Measurements from ENCODE around the gene DLG3.
A peak's percentile ranks its signal among the peaks of the same experiment; 100 is the strongest.
"Not testable (repeated sequence)": the region's sequence is repeated elsewhere in the genome, so short reads cannot be mapped to it uniquely, and the experiment has no call there.

The DLG3 gene

DNA sequence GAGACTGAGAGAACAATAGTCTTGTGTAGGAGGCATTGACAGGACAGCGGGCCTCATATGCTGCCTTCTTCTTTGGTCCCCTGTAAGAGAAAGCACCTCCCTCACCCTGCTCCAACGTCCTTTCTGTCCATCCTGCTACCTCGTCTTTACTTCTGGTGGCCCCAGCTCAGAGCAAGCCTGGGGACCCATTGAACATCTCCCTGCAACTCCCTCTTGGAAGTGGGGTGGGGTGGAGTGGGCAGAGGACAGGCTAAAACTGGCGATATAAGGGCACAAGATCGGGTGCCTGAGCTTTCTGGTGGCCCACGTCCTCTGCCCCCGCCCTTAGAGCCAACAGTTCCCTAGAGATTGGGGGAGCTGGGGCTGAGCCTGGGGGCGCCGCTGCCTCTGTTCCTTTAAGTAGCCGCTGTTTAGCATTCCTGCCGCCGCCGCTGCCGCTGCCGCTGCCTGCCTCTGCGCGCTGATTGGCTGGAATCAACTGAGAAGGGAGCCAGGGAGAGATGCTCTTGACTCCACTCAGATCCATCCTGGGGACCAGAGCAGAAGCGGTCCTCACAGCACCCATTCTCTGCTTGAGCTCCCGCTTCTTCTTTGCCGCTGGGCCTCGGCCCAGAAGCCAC lies at the start of gene DLG3:
DLG3 (plus strand) TSS at position 510 of the 620 bp plus-strand sequence. CDS start 367 bp downstream, outside the sequence.
- peak; percentile 12 for DNase-seq

DNA sequence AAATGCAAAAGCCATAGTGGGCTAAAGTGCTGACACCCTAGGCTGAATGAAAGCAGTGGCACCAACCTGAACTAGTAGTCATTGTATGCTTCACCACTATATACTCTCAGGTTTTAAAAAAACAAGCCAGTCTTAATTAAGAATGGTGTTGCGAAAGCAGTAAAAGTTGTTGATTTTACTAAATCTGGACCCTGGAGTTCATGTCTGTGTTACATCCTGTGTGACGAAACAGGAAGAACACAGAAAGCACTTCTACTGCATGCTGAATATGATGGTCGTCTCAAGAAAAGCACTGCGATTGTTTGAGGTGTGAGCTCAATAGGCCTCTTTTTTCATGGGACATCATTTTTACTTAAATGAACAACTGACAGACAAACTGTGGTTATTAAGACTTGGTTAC lies 45.7 kb upstream of the DLG3 start:
- no peak for DNase-seq

DNA sequence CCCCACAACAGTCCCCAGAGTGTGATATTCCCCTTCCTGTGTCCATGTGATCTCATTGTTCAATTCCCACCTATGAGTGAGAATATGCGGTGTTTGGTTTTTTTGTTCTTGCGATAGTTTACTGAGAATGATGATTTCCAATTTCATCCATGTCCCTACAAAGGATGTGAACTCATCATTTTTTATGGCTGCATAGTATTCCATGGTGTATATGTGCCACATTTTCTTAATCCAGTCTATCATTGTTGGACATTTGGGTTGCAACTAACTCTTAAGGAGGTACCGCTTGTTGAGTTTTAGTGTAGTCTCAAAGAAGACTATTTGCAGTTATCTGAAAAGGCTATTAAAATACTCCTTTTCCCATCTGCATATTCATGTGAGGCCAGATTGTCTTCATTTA lies 44.5 kb upstream of the DLG3 start:
- DNase-seq = not testable (repeated sequence)

DNA sequence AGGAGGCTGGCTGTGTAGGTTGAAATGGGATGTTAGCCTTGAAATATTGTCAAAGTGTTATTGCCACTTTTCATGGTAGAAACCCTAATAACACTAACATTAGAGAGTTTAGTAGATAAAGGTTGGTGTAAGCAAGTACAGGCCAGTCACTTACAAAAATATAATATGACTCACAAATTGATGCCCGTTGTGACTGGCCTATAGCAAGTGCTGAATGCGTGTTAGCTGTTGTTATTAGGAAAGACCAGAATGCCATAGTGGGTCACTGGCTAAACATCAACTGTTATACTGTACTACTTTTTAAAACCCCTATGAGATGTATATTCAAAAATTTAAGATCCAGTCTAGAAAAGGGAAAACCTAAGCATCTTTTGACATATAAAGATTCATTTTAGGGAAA lies 41.9 kb upstream of the DLG3 start:
- DNase-seq = no peak

DNA sequence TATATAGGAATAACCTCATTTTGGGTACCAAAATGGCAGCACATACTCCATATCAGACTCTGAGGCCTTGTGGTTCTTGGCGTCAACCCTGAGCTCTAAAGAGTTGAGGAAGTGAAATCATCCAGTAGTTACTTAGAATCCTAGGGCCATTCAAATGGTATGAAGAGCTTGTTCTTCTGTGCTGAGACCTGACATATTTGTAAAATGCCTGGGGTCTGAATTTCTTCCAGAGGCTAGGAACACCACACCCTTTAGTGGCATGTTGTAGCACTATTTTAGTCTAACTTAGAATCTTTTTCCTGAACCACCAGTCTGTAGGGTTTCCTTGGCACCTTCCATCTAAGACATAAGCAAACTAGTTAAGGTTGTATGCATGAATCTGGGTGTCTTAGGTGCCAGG lies 39.6 kb upstream of the DLG3 start:
- no peak for DNase-seq

DNA sequence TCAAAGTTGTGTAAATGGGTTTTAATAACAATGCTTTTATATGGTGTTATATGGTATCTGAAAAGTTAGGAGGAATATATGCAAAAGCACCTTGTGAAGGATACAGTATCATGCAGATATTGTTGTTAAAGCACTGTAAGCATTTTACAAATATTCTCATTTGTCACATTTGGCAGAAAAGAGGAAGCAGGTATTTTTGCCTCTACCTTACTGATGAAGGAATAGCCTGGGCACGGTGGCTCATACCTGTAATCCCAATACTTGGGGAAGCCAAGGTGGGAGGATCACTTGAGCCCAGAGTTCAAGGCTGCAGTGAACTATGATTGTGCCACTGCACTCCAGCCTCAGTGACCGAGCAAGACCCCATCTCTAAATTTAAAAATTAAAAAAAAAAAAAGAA lies 33.7 kb upstream of the DLG3 start:
- no peak for DNase-seq

DNA sequence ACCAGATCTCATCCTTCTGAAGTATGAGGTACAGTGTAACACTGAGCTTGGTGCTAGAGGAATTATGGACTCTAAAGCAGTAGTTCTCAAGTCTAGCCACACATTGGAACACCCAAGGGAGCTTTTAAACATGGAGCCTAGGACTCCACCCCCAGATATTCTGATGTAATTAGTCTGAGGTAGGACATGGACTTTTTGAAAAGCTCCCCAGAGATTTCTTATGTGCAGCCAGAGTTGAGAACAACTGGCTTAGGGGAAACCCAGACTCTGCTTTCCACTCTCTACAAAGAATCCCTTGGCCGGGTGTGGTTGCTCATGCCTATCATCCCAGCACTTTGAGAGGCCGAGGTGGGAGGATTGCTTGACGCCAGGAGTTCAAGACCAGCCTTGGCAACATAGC lies 33.2 kb upstream of the DLG3 start:
- DNase-seq = no peak

DNA sequence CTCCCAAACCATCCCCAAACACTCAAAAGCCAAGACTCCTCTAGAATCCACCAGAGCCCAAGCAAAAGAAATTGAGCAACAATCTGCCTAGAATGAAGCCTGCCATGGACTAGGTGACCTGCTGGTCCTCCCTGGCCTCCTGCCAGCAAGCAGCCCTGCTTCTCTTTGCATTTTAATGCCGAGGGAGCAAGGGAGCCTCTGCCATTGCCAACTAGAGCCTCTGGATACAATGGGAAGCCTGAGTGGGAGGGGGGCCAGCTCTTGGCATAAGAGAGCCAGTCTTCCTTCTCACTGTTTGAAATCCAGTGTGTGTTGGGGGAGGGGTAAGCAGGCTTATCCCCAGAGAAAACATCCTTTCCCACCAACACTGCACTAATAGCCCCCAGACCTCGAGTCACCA lies 23.0 kb upstream of the DLG3 start:
- DNase-seq = no peak

DNA sequence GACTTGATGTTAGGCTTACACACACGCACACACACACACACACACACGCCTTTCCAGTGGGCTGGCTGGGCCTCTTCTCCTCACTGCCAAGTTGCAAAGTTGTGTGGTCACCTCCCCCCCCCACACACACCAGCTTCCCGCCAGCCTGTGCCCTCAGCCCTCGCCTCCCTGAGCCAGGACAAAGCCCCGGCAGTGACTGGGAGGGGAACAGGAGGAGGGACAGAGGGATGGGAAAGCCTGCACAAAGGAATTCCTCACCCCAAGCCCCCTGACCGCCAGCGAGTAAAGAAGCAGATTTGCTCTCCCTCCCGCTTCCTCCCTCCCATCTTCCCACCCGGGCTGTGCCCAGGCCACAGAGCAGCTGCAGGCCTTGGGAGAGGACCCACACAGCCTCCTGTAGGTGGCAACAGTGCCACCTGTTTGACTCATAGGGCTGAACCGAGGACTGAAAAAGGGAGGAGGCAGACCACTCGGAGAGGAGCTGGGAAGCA lies 21.7 kb upstream of the DLG3 start, which contains the start of gene GDPD2:
GDPD2 (plus strand) TSS at position 464 of the 491 bp plus-strand sequence. CDS start 1,671 bp downstream, outside the sequence.
- peak; percentile 59 for DNase-seq

DNA sequence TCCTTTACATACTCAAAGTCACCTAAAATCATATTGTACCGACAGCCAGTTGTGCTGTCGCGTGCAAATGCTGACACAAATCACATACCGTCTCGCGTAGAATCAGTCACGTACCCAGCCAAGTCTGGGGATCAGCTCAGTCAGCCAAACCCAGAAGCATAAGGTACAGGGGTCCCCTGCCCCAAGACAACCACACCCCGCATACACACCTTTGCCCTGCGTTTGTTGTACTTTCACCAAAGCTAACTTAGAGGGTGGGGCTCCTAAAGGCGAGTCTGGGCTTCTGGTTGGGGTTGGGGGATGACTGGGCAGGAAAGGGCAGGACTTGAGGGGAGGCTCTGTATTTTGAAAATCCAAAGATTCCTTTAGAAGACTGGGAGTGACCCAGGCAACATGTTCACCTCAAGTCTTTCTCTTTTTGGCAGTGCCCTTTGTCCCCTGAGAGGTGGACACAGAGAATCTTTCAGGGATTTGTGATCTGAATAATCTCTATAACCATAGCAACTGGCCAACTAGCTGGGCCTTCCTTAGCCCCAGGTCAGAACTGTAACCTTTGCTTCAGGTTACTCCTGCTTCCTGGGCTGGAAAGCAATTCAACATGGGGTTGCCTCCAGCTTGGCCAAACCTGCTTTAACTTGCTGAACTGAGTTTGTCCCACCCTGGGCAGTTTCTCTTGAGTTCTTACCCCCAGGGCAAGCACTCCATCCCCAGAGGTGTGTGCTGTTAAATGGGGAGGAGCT lies 20.5 kb upstream of the DLG3 start:
- DNase-seq = no peak

DNA sequence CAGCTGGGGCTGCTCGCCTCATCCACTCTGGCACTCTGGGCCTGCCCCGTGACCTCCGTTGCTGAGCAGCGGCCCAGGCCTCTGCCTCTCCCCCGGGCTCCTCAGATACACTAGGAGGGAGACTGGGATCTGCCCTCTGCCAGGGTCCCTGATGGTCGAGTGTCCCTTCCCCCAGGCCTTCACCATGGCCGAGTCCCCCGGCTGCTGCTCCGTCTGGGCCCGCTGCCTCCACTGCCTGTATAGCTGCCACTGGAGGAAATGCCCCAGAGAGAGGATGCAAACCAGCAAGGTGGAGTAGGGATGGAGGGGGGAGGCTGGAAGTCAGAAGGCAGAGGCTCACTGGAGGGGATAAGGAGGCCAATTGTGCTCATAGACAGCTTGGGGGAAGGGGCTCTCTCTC lies 19.8 kb upstream of the DLG3 start:
- no peak for DNase-seq

DNA sequence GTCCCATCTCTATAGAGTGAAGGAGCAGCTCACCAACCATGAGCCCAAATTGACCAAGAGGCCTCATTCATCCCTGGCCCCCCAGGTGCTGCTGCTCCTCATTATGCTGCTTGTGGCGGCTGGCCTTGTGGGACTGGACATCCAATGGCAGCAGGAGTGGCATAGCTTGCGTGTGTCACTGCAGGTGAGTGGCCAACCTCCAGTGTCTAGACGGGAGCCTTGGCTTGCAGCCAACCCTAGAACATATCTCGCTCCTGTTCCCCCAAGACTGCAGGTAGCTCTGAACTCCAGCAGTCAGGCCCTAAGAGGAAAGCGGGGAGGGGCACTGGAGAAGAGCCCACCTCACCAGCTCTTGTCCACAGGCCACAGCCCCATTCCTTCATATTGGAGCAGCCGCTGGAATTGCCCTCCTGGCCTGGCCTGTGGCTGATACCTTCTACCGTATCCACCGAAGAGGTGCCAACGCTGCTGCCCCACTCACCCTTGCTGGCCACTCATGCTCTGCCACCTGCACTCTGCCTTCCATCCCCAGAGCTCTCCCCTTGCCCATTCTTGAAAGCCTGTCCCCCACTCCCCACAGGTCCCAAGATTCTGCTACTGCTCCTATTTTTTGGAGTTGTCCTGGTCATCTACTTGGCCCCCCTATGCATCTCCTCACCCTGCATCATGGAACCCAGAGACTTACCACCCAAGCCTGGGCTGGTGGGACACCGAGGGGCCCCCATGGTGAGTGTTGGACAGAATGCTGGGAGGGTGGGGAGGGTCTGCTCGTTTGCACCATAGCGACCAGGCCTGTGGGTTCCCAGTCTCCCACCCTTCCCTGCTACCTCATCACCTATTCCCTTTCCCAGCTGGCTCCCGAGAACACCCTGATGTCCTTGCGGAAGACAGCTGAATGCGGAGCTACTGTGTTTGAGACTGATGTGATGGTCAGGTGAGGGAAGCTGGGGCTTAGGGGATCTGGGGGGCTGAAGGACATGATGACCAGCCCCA lies 18.1 kb upstream of the DLG3 start:
- no peak for DNase-seq

DNA sequence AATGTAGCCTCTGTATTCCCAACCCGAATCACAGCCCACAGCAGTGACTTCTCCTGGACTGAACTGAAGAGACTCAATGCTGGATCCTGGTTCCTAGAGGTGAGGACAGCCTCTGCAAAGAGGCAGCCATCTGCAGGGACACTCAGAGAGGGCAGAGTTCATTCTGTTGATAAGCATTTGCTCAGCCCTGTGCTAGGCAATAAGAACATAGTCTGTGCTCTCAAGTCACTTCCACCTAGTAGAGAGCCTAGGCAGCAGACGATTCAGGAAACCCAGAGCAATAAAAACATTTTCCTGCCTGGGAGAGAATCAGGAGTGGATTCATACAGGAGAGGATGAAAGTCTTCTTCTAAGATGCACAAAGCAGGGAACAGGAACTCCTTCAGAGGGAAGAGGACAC lies 17.3 kb upstream of the DLG3 start:
- no peak for DNase-seq

DNA sequence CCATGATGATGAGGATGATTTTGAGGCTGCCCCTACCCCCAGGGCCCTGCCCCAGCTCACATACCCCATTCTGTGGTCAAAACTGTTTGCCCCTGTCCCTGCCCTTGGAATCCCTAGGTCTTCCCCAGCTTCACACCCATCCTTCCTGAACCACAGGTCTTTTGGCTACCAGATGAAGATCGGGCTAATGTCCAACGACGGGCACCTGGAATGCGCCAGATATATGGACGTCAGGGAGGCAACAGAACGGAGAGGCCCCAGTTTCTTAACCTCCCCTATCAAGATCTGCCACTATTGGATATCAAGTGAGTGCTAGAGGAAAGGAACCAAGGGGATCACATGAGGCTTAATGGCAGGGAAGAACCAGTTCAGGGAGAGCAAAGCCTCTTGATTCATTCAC lies 14.9 kb upstream of the DLG3 start:
- no peak for DNase-seq

DNA sequence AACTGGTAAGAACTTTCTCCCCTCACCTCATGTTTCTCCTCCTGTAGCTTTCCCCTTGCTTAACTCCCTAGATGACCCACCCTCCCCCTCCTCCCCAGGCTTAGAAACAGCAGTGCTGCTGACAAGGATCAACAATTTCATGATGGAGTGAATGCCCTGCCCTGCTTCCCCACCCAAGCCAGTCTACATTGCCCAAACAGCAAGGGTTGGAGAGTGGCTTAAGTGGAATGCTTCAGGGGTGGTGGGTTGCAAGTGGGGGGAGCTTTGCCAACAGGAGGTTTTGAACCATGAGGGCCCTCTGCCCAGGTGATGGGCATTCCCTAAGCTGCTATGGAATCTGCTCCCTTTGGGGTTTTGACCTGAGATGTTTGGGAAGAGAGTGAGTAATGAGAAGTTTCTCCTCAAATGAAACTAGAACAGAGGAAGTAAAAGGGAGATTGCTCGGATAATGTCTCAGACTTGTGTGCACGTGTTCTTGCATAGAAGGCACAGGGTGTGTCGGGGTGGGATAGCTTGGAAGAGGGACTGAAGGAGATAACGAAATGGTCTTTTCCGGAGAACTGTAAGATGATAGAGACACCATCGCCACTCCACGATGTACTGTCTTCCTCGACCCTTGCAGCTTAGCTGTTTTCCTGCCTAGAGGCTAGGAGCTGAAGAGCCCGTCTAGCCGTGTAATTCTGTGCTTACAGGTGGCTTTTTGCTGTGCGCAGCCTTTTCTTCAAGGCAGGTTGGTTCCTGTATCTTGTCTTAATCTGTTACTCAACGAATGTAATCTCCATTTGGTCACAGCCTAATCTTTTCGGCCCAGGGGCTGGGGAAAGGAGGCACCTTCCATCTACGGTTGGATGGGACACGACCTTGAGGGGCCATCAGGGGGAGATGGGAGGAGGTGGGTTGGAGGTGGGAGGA lies 11.4 kb upstream of the DLG3 start:
- peak; percentile 42 for DNase-seq

DNA sequence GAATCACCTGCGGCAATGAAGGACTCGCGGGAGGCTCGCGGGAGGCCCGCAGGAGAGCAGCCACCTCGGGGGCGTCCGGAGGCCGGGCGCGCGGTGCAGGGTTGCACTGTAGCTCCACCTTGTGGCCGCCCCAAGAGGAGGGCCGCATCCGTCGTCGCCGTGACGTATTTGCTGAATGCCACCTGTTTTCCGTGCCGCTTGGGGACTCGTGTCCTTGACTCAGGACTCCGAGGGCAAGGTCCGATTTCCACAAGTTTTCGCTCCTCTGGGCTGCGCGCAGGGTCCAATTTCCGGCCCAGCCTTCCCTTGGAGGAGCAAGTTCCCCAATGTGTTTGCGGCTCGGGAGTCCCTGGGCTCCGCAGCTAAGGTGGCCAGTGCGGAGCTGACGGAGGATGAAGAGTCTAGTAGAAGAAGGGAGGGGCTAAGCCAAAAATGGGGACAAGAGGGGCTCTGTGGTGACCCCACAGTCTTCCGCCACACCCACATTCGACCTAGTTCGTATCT lies 10.7 kb upstream of the DLG3 start:
- peak; percentile 68 for DNase-seq

DNA sequence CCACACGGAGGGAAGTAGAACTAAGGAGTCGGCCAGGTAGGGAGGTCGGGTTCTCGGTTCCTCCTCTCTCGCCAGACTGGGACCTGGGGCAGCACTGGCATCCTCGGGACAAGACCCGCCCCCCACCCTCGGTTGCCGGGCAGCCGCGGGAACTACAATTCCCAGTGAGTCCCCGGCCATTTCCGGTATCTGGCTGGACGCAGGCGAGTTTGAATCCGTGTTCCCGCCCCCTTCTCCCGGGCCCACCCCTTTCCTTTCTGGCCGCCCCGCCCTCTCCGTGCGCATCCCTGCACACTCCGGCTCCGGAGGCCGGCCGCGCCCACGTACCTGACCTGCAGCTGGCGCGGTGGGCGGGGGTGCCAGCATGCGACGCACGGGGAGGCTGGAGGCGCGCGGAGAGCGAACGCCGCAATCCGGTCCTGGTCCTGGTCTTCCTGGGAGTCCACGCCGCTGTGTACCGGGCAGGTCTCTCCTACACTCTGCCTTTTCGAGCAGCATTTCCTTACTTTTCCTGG lies 10.2 kb upstream of the DLG3 start:
- DNase-seq = peak; percentile 91

DNA sequence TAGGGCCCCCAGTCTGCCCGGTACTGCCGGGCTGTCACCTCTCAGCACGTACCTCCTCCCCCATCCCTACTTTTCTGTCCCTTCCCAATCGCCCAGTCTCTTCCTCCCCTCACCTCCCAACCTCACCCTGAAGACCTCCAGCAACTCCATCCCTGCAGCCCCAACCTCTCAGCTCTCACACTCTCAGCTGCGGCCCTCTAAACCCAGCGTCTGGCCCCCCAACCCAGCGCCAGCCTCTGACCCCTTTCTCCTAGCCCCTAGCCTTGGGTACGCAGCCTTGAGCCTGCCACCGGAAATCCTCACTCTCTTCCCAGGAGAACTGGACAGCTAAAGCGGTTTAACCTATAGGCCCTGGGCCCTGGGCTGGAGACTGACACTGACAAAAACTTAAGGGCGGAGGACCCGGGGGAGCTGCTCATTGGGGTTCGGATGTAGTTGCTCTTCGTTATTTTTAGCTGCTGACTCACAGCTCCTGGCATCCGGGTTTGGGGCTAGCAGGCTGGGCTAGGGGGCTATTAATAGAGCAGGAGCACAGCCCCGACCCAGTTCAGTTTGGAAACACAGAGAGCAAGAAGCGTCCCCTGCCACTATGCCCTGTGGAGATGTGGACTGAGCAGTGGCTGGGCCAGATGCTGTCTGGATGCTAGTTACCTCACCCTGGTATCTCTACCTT lies 9.6 kb upstream of the DLG3 start:
- DNase-seq = no peak

DNA sequence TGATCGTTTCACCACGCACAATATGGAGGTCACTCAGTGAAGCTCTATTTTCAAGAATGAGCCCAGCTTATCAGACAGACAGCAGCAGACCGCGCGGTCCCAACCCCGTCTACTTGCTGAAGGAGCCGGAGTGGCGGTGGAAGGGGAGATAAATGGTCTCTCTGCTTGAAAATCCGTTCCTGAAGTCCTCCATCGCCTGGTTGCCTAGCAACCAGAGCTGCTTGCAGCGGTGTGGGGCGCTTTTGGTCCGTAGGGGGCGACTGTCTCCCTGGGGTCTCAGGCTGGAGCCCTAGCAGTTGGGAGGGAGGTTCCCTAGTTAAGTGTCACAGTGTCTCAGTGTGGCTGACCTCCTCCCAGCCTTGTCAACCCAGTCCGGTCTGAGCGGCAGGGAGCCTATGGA lies 8.3 kb upstream of the DLG3 start:
- no peak for DNase-seq

DNA sequence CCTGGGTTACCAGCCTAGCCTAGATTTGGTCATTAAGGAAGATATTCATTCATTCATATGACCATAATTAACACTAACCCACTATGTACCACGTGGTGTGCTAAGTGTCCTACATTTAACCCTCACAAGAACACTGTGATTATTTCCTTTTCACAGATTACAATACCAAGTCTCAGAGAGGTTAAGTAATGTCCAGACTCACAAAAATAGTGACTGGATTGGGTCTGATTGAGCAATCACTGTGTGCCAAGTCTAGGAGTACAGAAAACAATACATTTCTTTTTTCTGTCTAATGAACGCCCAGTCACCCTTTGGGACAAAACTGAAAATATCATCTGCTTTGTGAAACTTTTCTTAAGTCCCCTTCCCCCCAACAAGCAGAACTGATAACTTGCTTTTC lies 7.6 kb upstream of the DLG3 start:
- no peak for DNase-seq
